Measurements from ENCODE around the gene LMF1.
"Not testable (repeated sequence)": the region's sequence is repeated elsewhere in the genome, so short reads cannot be mapped to it uniquely, and the experiment has no call there.

Gene LMF1

DNA sequence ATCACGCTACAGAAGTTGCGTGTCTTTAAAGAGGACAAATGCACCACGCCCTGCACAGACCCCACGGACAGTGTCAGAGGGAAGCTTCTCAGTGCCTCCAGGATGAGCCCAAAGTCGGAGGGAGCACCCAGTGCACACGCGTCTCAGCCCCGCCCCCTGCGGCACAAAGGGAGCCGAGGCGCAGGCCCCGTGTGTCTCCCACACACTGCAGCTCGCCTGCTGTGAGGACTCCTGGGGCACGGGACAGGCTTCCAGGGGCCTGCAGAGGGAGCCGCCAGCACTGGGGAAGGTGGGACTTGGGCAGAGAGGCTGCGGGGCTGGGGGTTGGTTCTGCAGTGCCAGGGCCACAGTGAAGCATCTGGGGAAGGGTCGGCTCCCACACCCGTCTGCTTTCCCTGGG lies 77.4 kb downstream of the LMF1 start:
- DNase-seq (ENCODE audit: low read depth), result no peak

GRCh38 chr16:892536-893255 lies 78.1 kb downstream of the LMF1 start:
- DNase-seq (ENCODE audit: low read depth), result no peak

GRCh38 chr16:892006-892405 lies 78.8 kb downstream of the LMF1 start:
- no peak for DNase-seq (ENCODE audit: low read depth)

- no peak for DNase-seq (ENCODE audit: low read depth)
Observed at GRCh38 chr16:891353-891740, 79.4 kb downstream of the LMF1 start.

- DNase-seq (ENCODE audit: low read depth), result no peak
Observed at GRCh38 chr16:890716-891352, 80.0 kb downstream of the LMF1 start.

- no peak for DNase-seq (ENCODE audit: low read depth)
Observed at GRCh38 chr16:890217-890616, 80.6 kb downstream of the LMF1 start.

DNA sequence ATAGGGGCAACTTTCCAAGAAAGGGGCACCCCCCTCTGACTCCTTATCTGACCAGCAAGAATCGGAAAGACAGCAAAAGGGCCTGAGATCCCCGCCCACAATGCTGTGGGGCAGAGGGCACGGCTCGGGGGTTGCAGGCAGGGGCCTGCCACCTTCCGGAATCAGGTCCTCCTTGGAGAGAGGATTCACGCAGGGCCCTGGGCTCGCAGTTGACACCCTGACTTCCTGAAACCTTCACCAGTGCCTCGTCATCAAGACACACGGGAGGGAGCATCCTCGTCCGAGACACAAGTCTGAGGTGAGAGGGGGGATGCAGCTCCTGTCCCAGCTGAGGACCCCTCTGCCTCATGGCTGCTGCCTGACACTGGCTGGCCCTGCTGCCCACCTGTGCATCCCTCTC lies 81.2 kb downstream of the LMF1 start:
- no peak for DNase-seq (ENCODE audit: low read depth)

- no peak for DNase-seq (ENCODE audit: low read depth)
Observed at GRCh38 chr16:888901-889570, 81.7 kb downstream of the LMF1 start.

GRCh38 chr16:888456-888855 lies 82.3 kb downstream of the LMF1 start:
- not testable (repeated sequence) for DNase-seq (ENCODE audit: low read depth)

- no peak for DNase-seq (ENCODE audit: low read depth)
Observed at GRCh38 chr16:887846-888245, 82.9 kb downstream of the LMF1 start.

GRCh38 chr16:886802-887731 lies 83.7 kb downstream of the LMF1 start:
- no peak for DNase-seq (ENCODE audit: low read depth)

DNA sequence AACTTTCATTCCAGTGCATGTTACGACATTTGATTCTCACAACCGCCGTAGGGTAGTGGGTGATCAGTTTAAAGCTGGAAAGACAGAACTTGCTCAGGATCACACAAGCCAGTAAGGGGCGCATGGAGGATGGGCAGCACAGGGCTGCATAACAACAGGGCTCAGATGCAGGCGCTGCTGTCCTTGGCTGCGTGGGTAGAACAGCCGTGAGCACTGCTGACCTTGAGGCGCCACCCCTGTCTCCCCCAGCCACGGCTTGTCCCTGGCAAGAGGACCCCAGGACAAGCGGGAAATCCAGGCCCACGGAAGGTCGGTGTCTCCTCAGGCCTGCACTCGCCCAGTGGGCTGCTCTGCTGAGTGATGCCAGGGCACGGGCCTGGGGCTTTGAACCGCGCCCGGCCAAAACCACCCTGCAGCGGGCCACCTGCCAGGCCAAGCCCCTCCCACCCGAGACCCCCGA lies 84.7 kb downstream of the LMF1 start:
- DNase-seq (ENCODE audit: low read depth), result no peak

- DNase-seq (ENCODE audit: low read depth), result no peak
Observed at GRCh38 chr16:885391-885790, 85.4 kb downstream of the LMF1 start.

GRCh38 chr16:884232-884631 lies 86.6 kb downstream of the LMF1 start:
- no peak for DNase-seq (ENCODE audit: low read depth)

DNA sequence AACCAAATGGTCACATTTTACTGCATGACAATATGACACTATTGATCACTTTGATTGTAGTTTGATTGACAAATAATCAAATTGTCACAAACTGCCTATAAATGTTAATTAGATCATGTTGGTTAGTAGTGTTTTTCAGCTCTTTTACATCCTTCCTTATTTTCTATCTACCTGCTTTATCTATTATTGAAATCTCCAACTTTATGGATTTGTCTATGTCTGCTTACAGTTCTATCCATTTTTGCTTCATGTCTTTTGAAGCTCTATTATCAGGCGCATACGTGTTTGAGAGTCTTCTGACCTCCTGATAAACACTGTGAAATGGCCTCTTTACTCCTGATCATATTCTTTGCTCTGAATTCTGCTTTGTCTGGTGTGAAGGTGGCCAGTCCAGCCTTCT lies 87.0 kb downstream of the LMF1 start:
- DNase-seq (ENCODE audit: low read depth), result no peak

- no peak for DNase-seq (ENCODE audit: low read depth)
Observed at GRCh38 chr16:883340-883739, 87.4 kb downstream of the LMF1 start.

GRCh38 chr16:882671-883070 lies 88.1 kb downstream of the LMF1 start:
- DNase-seq (ENCODE audit: low read depth), result not testable (repeated sequence)

GRCh38 chr16:882256-882655 lies 88.5 kb downstream of the LMF1 start:
- no peak for DNase-seq (ENCODE audit: low read depth)

DNA sequence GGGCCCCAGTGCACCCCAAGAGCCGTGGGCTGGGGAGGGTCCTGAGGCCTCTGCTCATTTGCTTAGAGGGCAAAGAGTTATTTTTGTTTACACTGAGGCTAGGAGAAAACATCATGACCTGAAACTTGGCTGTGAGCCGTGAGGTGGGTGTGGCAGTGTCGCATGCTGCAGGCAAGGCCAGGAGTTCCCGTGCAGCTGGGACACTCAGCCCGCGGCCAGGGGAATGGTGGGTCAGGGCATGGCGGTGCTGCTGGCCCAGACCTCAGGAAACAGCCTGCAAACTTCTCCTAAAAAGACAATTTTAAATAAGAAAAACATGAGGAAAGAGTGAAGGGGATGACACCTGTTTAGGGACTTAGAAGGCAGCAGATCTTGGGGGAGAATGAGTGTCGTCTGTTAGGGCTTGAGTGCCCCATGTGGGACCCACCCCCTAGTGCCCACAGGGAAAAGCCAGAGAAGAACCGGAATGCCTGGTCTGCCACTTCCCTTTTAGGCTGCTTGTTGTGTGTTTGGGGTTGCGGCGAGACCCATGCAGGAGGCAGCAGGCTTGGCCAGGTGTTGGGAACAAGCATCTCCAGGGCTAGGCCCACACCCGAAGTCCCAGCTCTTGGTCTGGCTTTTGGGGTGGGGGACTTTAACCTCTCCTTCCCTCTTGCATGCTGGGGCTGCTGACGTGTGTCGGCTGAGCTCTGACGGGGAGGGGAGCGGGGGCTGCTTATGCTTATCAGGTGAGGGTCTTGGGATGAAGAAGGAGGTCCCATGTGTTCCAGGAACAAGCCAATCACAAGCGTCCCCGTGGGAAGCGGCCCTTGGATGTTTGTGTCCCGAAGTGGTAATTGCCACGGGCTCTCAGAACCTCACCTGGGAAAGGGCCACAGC lies 89.3 kb downstream of the LMF1 start:
- no peak for DNase-seq (ENCODE audit: low read depth)

GRCh38 chr16:880471-881171 lies 90.2 kb downstream of the LMF1 start:
- DNase-seq (ENCODE audit: low read depth), result no peak

DNA sequence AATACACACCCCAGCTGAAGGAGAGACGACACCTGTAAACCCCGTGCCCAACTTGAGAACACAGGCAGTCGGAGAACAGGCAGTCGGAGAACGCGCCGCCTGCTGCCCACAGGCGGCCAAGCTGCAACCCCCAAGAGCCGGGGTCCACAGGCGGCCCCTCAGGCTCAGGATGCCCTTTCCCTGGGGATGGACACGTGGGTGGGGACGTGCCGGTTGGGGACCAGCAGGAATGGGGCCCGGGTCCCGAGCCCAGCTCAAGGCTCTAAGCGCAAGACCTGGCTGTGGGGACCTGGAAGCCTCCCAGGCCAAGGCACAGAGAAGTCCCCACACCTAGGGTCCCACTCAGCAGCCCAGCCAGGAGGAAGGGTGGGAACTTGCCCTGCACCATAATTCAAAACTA lies 90.8 kb downstream of the LMF1 start:
- DNase-seq (ENCODE audit: low read depth), result no peak
